Gastroesophageal sphincter (tissue), 3 donors: Measurements from ENCODE around the gene SRF.

Experiments
- EP300 ChIP-seq: sonication (generic); formaldehyde crosslinking; IDR thresholded peaks from one replicate; pipeline ENCODE4 v1.6.1; 2017; ENCODE audit warnings: antibody characterized with exemption, mild to moderate bottlenecking
- POLR2A ChIP-seq, 2 donors: fragments of 450-650 bp; IDR thresholded peaks; one replicate each; pipeline ENCODE4 v1.6.1; 2017; ENCODE audit warnings: antibody characterized with exemption in 2 of 2, mild to moderate bottlenecking in 2 of 2, moderate library complexity in 1 of 2
- TF ChIP-seq, protein P1 (sequence below), 4 experiments: fragments of 200-600 bp in 2 of 4; fragments of 450-650 bp in 2 of 4; sonication (generic) in 1 of 4; IDR thresholded peaks; one replicate each; pipeline ENCODE4 v1.5.1; 2017 to 2019; ENCODE audit warnings: antibody characterized with exemption in 4 of 4, mild to moderate bottlenecking in 2 of 4, moderate library complexity in 2 of 4

DNA sequence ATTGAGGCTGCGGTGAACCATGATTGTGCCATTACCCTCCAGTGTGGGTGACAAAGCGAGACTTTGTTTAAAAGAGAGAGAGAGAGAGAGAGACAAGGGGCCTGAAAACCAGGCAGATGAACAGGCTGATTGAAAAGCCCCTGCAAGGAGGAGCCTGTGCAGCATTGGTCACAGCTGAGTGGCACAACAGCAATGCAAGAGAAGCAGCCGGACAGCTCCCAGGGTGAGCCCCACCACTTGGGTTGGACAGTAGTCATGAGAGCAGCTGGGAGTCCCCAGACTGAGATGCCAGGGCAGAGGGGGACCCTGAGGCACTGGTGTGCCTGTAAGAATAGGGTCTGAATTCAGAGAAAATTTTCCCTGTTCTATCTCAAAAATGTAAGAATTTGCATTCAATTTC is 48.0 kb downstream of the SRF start:
- TF ChIP-seq EP300 = no peak
- TF ChIP-seq, protein P1, sequence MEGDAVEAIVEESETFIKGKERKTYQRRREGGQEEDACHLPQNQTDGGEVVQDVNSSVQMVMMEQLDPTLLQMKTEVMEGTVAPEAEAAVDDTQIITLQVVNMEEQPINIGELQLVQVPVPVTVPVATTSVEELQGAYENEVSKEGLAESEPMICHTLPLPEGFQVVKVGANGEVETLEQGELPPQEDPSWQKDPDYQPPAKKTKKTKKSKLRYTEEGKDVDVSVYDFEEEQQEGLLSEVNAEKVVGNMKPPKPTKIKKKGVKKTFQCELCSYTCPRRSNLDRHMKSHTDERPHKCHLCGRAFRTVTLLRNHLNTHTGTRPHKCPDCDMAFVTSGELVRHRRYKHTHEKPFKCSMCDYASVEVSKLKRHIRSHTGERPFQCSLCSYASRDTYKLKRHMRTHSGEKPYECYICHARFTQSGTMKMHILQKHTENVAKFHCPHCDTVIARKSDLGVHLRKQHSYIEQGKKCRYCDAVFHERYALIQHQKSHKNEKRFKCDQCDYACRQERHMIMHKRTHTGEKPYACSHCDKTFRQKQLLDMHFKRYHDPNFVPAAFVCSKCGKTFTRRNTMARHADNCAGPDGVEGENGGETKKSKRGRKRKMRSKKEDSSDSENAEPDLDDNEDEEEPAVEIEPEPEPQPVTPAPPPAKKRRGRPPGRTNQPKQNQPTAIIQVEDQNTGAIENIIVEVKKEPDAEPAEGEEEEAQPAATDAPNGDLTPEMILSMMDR (IDR thresholded peaks at IDR 0.05) = no peak
- no peak for TF ChIP-seq POLR2A (IDR thresholded peaks at IDR 0.05)
